NCI-H774 (cell line): ENCODE results near the gene ACTRT2.

ENCODE experiments used
- DNase-seq: peaks from one replicate; lab custom pipeline; 2025; lab: John Stamatoyannopoulos, UW

Gene ACTRT2

GRCh38 chr1:3069491-3070308 lies 48.4 kb downstream of the ACTRT2 start:
- peak; percentile 2 for DNase-seq

GRCh38 chr1:3070309-3070643 lies 49.0 kb downstream of the ACTRT2 start:
- DNase-seq: no peak

GRCh38 chr1:3070644-3071564 lies 49.6 kb downstream of the ACTRT2 start:
- no peak for DNase-seq

- DNase-seq: no peak
Measured at GRCh38 chr1:3071565-3072390, 50.5 kb downstream of the ACTRT2 start.
